NCI-H69 (cell line): ENCODE data around the gene IGFLR1.

Experiments used
- DNase-seq: peaks from one replicate; lab custom pipeline; 2025; lab: John Stamatoyannopoulos, UW

The IGFLR1 gene

GRCh38 chr19:35739275-35740107 lies 2.8 kb downstream of the IGFLR1 start:
- DNase-seq, result no peak

GRCh38 chr19:35738887-35739229 lies 3.4 kb downstream of the IGFLR1 start:
- no peak for DNase-seq

GRCh38 chr19:35738021-35738886 lies 4.0 kb downstream of the IGFLR1 start:
- DNase-seq, result no peak

GRCh38 chr19:35736913-35737886 lies 5.1 kb downstream of the IGFLR1 start:
- DNase-seq, result peak; percentile 9

GRCh38 chr19:35734889-35735288 lies 7.4 kb downstream of the IGFLR1 start:
- no peak for DNase-seq

- DNase-seq, result no peak
These were observed 8.0 kb downstream of the IGFLR1 start for GRCh38 chr19:35734273-35734672.

GRCh38 chr19:35733180-35734125 lies 8.8 kb downstream of the IGFLR1 start:
- DNase-seq, result no peak

GRCh38 chr19:35732540-35733179 lies 9.6 kb downstream of the IGFLR1 start:
- no peak for DNase-seq

GRCh38 chr19:35731779-35732405 lies 10.4 kb downstream of the IGFLR1 start:
- DNase-seq, result no peak

GRCh38 chr19:35731353-35731752 lies 10.9 kb downstream of the IGFLR1 start:
- DNase-seq, result no peak

GRCh38 chr19:35730326-35730725 lies 11.9 kb downstream of the IGFLR1 start:
- DNase-seq, result no peak

GRCh38 chr19:35729763-35730162 lies 12.5 kb downstream of the IGFLR1 start:
- no peak for DNase-seq

- DNase-seq, result no peak
These were observed 13.2 kb downstream of the IGFLR1 start for GRCh38 chr19:35729021-35729420.

GRCh38 chr19:35727956-35728706 lies 14.1 kb downstream of the IGFLR1 start:
- DNase-seq, result no peak

- no peak for DNase-seq
These were observed 14.9 kb downstream of the IGFLR1 start for GRCh38 chr19:35727053-35727955.

- no peak for DNase-seq
These were observed 16.9 kb downstream of the IGFLR1 start for GRCh38 chr19:35725216-35725861.

- DNase-seq, result no peak
These were observed 17.7 kb downstream of the IGFLR1 start for GRCh38 chr19:35724560-35724959.
